ENCODE results near the gene TTL.
A peak's percentile ranks its signal among the peaks of the same experiment; 100 is the strongest.
"Not testable (repeated sequence)": the region's sequence is repeated elsewhere in the genome, so short reads cannot be mapped to it uniquely, and the experiment has no call there.

The TTL gene

DNA sequence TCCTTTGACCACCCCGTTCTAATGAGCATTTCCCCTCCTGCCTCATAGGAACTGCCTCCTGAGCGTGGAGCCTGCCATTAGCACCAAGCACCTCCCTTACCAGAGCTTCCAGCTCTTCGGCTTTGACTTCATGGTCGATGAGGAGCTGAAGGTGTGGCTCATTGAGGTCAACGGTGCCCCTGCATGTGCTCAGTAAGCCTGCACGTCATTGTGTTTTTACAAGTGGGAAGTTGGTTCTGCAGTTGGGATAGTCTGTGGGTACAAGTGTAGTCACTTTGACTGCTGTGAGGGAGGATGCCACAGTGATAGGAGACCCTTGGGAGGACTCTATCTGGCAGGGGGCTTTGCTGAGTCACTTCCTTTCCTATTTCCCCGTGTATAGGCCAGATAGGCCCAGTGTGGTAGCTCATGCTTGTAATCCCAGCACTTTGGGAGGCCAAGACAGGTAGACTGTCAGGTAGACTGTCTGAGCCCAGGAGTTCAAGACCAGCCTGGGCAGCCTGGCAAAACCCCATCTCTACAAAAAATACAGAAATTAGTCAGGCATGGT is 38.4 kb downstream of the TTL start:
- DNase-seq (ENCODE audit: low read depth): no peak

DNA sequence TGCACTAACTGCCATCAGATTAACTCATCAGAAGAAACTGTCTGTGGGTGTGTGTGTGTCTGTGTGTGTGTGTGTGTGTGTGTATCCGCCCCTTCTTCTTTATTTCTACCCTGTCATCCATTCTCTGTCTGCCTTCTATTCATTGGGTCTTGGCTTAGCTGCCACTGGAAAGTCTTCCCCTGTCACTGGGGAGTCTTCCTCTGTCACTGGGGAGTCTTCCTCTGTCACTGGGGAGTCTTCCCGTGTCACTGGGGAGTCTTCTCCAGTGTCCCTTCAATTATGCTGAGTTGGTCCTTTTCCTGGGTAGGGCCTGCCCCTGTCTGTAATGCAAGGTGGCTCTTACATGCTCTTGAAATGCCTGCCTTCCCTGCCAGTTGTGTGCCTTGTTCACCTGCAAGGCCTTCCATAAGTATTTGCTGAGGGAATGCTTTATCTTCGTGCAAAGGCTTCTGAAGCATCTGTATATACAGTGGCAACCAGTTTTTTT is 41.4 kb downstream of the TTL start:
- DNase-seq (ENCODE audit: low read depth): no peak

- DNase-seq (ENCODE audit: low read depth): not testable (repeated sequence)
Measured at GRCh38 chr2:112524276-112524675, 42.3 kb downstream of the TTL start.

- DNase-seq (ENCODE audit: low read depth): no peak
Measured at GRCh38 chr2:112528541-112528940, 46.6 kb downstream of the TTL start.

DNA sequence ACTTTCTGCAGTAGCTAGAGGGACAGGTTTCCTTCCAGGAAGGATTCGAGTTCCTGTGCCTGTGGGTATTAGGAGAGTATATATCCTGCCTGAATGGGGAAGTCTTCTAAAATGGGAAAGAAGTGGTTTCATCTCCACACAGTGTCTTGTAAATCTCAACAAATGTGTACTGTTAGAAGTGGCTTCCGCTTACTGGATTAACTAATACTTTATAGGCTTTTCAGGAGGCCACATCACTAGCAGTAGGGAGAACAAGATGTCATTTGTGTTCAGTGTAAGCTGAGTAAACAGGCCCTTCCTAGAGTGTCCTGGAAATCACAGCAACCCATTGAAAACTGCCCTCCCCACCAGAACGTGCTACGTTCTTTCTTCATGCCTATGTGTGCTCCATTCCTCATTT is 47.8 kb downstream of the TTL start:
- no peak for DNase-seq (ENCODE audit: low read depth)

- DNase-seq (ENCODE audit: low read depth): no peak
Measured at GRCh38 chr2:112530728-112531127, 48.8 kb downstream of the TTL start.

DNA sequence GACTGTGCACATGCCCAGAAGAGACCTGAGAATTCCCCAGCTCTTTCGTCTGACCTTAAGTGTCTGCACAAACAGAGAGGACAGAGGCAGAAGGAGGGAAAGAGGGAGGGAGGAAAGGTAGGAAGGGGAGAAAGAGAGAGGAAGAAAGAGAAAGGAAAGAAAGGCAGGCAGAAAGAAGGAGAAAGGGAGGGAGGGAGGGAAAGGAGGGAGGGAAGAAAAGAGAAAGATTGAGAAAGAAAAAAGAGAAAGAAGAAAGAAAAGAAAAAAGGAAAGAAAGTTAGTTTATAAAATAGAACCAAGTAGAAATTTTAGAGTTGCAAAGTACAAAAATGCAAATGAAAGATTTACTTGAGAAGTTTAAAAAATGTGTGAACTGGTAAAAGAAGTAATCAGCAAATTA is 52.9 kb downstream of the TTL start:
- no peak for DNase-seq (ENCODE audit: low read depth)

GRCh38 chr2:112536665-112537064 is 54.7 kb downstream of the TTL start:
- DNase-seq (ENCODE audit: low read depth): not testable (repeated sequence)

GRCh38 chr2:112539306-112539705 is 57.4 kb downstream of the TTL start:
- DNase-seq (ENCODE audit: low read depth): no peak

GRCh38 chr2:112540906-112541305 is 59.0 kb downstream of the TTL start:
- no peak for DNase-seq (ENCODE audit: low read depth)

DNA sequence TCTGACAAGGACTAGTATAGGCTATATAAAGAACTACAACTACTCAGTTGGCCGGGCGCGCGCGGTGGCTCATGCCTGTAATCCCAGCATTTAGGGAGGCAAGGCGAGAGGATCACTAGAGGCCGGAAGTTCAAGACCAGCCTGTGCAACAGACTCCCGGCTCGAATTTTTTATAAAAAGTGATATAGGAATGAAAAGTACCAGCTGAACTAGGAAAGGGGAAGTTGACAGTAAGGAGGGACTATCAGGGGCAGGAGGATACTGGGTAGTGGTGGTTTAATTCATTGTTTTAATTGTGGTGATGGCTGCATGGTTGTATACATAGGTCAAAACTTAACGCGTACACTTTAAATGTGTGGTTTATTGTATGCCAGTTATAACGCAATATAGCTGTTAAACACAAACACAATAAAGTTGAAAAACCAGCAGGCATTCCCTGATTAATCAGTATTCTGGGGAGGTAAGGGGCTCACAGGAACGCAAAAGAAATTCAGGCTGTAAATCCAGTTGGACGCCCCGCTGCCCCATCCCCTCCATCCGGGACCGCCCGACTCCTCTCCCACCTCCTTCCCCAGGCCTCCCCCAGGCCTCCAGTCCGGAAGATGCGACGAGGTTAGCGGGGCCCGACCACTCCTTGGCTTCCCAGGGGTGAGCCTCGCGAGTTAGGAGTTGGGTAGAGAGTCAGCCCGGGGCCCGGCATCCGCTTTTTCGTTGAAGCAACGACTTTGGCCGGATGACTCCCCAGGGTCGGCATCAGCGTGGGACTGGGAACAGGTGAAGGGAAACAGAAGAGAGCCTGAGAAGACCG is 59.6 kb downstream of the TTL start:
- DNase-seq (ENCODE audit: low read depth): peak; percentile 65

GRCh38 chr2:112542123-112542983 is 60.4 kb downstream of the TTL start, which contains the start of gene POLR1B:
POLR1B (plus strand) TSS chr2:112542465; CDS start chr2:112542495, 30 bp downstream.
- peak; percentile 69 for DNase-seq (ENCODE audit: low read depth)

GRCh38 chr2:112542984-112543661 is 61.2 kb downstream of the TTL start:
- DNase-seq (ENCODE audit: low read depth): no peak

DNA sequence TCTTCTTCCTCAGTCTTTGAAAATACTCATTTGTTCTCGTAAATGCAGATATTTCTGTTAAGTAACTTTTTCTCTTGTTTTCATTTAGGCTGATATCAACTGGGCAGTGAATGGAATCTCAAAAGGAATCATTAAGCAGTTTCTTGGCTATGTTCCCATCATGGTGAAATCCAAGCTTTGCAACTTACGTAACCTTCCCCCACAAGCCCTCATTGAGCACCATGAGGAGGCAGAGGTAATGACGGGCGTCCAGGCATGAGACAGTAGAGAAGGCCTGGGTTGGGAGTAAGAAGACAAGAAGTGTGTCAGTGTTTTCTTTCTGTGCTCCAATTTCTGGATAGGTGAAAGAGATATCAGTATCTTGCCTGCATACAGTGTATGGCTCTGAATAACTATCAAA is 65.4 kb downstream of the TTL start:
- DNase-seq (ENCODE audit: low read depth): no peak

DNA sequence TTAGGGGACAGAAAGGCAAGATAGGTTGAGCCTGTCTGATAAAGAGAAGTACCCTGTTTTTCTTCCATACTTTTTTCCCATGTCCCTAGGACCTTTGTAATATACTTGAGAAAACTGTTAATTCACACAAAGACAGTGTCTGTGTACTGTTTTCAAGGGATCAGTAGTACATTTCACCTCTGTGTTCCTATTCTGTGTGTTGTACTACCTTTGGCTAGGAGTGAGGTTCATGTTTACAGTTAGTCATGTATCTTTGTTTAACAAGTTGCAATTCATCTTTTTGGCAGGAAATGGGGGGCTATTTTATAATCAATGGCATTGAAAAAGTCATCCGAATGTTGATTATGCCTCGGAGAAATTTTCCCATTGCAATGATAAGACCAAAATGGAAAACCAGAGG is 67.0 kb downstream of the TTL start:
- DNase-seq (ENCODE audit: low read depth): no peak

DNA sequence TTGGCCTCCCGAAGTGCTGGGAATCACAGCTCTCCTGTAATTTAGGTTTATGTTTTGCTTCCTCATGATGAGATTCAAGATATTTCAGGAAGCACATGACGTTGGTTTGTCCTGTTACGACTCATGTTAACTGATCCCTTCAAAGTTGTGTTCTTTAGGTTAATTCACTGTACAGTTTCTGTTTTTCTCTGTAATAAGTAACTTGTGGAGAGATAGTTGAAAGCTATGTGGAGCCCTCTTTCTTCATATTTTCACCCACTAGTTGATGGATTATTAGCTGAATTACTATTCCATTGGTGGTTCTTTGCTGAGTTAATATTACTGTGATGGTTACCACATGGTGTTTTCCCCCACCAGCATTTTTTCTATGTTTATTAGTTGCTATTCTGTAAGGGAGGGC is 84.1 kb downstream of the TTL start:
- DNase-seq (ENCODE audit: low read depth): no peak

DNA sequence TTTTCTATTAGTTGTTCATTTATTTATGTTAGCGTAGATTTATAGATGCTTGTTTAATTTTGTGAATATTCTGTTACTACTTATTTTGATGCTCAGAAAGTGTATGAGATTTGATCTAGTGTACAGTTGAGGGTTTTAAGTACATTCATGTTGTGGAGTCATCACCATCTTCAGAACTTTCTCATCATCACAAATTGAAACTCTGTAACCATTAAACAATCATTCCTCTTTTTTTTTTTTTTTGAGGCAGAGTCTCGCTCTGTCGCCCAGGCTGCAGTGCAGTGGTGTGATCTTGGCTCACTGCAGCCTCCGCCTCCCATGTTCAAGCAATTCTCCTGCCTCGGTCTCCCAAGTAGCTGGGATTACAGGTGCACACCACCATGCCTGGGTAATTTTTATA is 84.6 kb downstream of the TTL start:
- DNase-seq (ENCODE audit: low read depth): not testable (repeated sequence)

- no peak for DNase-seq (ENCODE audit: low read depth)
Measured at GRCh38 chr2:112572005-112572404, 90.0 kb downstream of the TTL start.

DNA sequence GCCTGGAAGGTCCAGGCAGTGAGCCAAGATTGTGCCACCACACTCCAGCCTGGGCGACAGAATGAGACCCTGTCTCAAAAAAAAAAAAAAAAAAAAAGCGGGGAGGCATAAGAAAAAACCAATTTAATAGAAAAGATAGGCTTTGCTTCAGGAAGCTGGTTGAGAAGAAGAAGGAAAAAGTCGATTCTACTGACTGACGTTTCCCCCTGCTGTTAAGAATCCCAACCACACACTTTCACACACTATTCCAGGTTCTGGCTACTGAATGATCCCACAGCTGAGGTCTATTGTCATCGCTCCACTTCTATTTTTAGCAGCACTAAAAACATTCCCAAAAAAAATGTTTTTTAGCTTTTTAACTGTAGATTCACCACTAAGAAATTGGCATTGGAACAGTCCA is 95.8 kb downstream of the TTL start:
- DNase-seq (ENCODE audit: low read depth): no peak

DNA sequence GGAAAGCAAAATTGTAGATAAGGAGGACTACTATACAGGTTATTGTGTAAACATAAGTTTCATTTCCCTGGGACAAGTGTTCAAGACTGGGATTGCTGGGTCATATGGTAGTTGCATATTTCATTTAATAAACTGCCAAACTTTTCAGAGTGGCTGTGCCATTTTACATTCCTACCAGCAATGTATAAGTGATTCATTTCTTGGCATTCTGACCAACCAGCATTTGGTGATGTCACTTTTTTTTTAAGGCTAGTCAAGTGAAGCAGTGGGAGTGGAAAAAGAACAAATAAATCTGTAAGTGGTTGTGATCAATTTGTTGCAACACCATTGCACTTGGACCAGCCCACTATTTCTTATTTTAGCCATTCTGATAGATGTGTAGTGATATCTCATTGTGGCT is 97.3 kb downstream of the TTL start:
- DNase-seq (ENCODE audit: low read depth): no peak

- no peak for DNase-seq (ENCODE audit: low read depth)
Measured at GRCh38 chr2:112580084-112580483, 98.1 kb downstream of the TTL start.

DNA sequence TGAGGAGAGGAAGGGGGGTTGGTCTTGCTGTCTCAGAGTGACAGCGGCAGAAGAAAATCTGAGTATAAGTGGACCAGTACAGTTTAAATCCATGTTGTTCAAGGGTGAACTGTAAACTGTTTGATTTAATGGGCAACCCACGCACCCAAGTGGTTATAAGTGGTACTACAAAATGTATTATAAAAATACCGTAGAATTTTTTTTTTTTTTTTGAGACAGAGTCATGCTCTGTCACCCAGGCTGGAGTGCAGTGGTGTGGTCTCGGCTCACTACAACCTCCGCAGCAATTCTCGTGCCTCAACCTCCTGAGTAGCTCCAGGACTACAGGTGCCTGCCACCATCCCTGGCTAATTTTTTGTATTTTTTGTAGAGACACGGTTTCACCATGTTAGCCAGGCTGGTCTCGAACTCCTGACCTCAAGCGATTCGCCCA is 100.4 kb downstream of the TTL start:
- DNase-seq (ENCODE audit: low read depth): no peak

All from activated T-cell treated with anti-CD3 and anti-CD28 coated beads for 24 hours (primary cell).